ENCODE results near the gene RNF187.
A peak's percentile ranks its signal among the peaks of the same experiment; 100 is the strongest.
"Not testable (repeated sequence)": the region's sequence is repeated elsewhere in the genome, so short reads cannot be mapped to it uniquely, and the experiment has no call there.

RNF187 gene

DNA sequence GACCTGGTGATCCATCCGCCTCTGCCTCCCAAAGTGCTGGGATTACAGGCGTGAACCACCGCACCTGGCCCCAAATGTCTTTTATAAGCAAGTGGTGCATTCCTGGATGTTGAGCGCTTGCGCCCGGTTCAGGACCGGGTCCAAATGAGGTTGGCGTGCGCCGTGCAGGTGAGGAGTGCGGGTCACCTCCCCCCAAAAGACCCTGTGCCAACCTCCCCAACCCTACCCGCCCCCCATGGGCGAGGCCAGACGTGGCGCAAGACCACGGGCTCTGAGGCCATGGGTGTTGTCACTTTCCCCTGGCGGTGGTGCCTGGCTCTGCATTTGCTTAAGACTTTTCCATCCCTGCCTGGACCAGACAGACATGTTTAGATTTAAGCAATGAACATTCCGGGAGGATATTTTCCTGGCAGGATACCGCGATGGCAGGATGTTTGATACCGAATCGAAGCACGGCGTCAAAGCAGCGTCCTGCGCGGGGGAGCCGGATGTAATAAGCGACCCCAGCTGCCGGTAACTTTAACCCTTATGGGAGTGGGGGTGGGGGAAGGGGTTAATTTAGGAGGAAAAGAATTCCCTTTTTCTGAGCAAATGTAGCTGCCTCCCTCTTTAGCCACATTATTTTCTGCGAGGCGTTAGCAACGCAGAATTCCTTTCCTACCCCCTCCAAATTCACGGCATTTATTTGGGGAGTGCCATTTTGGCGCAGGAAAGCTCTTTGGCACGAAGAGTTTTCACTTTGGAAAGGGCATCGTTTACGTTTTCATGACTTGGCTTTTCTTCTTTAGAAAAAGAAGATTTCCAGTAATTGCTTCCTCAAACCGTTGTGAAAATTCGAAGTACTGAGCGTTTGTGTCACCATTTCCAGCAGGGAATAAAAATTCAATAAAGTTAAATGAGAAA lies 27.8 kb upstream of the RNF187 start:
- DNase-seq (ENCODE audit: low read depth in 2 of 2): no peak

DNA sequence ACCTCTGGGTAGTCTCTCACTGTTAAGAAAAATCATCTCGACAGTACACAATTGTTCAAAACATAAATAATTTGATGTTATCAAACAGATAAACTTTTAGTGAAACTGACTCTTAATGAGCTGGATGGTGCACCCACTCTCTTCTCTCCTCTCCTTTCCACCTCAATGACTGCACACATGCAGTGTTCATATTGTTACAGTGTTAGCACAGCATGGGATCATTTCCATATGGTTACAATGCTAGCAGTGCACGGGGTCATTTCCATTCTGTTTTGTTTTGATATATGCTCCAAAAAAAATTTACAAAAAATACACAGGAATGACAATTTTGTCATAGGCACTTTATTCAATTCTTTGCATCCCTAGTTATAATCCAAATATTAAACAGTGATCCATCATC lies 26.4 kb upstream of the RNF187 start:
- no peak for DNase-seq (ENCODE audit: low read depth in 2 of 2)

DNA sequence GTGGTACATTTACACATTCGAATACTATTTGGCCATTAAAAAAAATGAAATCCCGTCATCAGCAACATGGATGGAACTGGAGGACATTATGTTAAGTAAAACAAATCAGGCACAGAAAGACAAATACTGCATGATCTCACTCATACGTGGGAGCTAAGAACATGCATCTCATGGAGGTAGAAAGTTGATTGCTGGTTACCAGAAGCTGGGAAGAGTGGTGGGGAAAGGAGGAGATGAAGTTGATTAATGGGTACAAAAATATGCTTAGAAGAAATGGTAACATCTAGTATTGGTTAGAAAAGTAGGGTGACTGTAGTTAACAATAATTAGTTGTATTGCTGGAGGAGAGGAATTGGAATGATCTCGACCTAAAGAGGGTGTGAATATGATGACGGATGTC lies 24.6 kb upstream of the RNF187 start:
- DNase-seq (ENCODE audit: low read depth in 2 of 2): no peak

DNA sequence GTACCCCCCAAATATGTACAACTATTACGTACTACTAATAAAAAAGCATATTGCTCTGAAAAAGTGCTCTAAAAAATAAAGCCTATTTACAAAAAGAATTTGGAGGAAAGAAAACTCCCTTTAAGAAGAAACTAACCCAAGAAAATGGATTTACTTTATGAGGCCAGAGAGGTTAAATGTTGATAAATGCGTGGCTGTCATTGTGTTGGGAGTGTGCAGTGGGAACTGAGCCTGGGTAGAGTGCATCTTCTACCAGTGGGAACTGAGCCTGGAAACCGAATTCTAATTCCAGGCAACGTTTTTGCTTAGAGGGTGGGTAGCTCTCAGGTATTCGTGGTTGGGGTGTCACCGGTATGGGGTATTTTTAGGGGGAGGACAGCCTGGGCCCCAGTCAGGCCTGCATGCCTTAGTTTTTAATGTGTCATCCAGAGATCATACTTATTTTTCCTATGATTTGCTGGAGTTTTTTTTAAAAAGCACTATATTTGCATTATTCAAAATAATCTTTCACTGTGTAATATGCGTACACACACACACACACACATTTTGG lies 24.1 kb upstream of the RNF187 start:
- DNase-seq (ENCODE audit: low read depth in 2 of 2): no peak

DNA sequence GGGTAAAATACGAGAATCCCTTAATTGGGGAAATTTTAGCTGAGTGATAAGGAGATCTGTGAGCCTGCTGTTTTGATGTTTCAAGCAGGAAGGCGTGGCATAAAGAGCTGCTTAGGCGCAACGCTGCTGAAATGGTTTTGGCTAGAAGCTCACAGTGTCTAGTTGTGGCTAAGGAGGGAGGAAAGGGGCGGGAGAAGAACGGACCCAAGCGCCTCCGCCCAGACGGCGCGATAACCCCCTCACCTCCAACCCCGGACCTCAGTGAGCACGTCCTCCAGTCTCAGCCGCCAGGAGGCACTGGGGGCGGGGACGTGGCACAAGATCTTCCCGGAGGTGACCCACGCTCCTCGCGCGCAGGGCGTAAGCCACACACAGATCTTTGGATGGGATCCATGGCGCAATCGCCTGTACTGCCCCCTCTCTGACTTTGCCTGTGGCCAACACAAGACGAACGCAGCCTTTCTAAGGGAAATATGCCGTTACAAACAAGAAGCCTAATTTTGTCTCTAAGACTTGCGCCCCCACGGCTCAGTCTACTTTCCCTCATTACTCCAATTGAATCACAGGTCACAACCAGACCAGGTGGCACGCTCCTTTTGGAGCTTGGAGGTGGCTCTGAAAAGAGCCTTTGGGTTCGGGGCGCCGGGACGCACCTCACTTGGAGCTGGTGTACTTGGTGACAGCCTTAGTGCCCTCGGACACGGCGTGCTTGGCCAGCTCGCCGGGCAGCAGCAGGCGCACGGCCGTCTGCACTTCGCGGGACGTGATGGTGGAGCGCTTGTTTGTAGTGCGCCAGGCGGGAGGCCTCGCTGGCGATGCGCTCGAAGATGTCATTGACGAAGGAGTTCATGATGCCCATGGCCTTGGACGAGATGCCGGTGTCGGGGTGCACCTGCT lies 23.4 kb upstream of the RNF187 start:
- no peak for DNase-seq (ENCODE audit: low read depth in 2 of 2)

DNA sequence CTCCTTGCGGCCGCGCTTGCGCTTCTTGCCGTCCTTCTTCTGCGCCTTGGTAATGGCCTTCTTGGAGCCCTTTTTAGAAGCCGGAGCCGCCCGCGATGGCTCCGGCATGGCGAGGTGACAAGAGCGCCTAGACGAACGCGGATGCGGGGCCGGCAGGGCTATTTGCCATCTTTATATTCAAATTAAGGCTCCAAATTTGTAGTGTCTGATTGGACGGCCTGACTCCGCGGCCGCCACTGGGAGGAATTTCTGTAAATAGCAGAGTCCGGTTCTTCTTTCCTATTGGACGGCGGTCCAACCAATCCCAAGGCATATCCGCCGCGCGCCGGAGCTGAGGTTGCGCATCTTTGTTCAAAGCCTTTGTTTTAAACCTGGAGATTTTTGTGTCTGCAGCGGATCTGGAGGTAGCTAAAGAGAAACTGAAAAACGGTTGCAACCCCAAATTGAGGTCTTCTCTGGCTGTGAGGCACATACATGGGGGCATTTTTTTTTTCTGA lies 22.6 kb upstream of the RNF187 start:
- DNase-seq (ENCODE audit: low read depth in 2 of 2): peak; percentile 69 to 73

DNA sequence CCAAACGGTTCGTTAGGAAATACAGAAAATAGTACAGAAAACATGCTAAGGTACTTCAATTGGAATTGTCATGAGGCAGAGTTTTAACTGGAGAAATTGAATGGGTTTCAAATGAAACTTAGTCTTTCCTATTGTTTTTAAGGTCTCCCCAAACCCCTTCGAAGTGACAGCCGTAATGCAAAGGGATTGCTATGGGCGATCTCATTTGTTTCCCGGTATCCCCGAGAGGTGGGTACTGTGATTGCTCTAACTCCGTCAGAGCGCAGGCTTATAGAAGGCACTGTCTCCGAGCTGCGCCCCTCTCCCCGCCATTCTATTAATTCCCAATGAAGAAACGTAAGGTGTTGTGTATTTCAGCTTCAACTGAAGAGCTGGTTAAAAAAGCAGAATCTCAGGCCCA lies 22.0 kb upstream of the RNF187 start:
- no peak for DNase-seq (ENCODE audit: low read depth in 2 of 2)

DNA sequence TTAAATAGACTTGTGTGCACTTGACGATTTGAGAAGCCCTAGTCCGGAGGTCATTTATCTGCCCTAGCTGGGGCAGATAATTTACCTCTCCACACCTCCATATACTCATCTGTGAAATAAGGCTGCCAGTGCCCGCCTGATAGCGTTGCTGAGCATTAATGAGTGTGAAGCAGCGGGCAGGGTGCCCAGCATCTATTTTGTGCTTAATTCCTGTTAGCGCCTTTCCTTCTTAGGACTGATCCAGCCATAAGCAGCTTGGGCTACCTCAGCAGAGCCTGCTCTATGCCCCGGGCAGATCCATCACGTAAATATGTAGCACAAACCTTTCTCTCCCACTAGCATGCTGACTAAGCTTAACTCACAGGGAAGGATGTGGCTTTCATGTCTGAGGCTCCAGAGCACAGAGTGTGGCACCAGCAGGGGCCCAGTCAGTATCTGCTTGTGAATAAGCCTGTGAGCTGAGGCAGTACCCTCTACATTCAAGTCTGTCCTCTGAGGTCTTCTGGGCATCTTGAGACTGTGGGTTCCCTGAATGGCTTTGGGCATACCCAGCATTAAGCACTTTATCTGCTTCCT lies 21.5 kb upstream of the RNF187 start:
- DNase-seq (ENCODE audit: low read depth in 2 of 2): no peak

DNA sequence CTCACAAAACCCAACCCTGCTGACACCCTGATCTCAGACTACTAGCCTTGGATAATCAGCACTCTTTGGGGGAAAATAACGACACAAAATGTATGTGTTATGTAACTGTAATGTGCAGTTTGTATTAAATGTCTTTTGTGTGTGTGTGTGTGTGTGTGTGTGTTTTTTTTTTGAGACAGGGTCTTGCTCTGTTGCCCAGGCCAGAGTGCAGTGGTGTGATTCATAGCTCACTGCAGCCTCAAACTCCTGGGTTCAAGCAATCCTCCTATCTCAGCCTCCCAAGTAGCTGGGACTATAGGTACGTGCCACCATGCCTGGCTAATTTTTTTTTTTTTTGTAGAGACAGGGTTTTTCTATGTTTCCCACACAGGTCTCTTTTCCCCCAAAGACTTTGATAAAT lies 19.0 kb upstream of the RNF187 start:
- not testable (repeated sequence) for DNase-seq (ENCODE audit: low read depth in 2 of 2)

DNA sequence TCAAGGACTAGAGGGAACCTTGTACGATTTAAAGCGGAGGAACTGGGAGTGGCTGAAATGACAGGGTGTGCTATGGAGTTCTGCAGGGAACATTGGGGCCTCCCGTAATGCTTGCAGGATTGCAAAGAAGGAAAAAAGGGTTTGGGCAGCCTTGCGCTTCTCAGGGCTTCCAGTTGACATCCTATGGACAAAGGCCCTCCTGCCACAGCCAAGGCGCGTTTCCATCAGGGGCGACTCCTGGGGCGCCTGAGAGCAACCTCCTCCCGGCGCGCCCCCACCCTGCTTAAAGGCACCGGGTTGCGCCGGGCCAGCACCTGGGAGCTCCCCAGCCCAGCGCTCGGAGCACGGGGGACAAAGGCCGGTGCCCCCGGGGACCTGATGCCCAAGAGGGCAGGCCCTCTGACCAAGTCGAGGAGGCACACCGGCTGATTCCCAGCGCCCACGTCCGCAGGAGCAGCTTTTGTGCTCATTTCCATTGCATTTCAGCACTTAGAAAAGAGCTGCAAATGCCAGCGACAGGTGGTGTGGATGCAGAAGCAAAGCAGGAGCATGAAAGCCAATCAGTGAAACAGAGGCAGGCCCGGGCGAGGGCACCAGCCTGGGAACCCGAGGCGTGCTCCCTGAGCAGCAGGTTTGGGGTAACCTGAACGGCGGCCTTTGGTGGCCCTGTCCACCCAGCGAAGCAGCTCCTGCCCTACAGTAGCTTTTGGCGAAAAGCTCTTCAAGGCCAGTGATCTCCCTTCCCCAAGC lies 17.6 kb upstream of the RNF187 start:
- DNase-seq (ENCODE audit: low read depth in 2 of 2): no peak

DNA sequence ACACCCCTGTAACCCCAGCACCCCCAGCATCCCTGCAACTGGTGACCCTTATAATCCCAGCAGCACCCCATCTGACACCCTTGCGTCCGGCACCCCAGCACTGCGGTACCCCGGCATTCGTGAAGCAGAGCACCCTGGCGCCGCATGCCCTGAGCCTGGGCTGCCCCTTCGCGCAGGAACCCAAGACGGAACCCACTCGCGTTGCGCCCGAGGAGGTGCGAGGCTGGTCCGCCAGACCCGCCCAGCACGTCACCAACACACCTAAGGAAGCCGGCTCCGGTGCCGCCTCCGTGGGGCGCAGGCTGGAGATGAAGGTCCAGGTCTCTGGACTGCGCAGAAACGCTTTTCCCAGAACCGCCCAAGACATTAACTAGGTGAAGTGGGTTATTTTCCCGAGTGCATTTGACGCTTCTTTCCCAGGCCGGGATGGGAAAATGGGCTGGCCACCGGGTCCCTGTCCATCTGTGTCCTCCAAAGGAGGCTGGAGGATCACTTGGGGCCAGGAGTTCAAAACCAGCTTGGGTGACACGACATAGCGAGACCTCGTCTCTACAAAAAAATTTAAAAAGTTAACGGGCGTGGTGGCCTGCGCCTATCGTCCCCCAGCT lies 15.9 kb upstream of the RNF187 start:
- no peak for DNase-seq (ENCODE audit: low read depth in 2 of 2)

DNA sequence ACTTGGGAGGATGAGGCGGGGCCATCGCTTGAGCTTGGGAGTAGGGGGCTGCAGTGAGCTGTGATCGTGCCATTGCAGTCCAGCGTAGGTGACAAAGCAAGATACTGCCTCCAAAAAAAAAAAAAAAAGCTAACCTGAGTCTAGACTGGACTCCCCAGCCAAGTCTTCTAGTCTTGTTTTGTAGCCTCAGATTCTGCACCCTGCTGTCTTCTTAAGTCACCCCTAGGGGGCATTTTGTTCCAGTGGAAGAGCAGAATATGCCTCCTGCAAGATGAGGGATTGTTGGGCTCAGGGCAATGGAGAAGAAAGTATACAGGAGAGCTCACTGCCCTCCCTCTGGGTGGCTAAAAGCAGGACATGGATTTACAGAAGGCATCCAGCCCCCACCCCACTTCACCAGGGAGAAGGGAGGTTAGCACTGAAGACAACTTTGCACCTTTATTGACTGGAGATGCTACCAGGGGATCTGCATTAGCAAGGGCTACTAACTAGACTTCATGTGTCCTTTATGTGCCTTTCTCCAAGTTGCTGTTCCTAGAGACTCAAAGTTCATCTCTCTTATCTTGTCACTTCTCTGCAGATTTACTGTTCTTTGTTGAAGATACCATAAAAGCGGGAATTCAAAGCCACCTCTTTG lies 15.3 kb upstream of the RNF187 start:
- no peak for DNase-seq (ENCODE audit: low read depth in 2 of 2)

DNA sequence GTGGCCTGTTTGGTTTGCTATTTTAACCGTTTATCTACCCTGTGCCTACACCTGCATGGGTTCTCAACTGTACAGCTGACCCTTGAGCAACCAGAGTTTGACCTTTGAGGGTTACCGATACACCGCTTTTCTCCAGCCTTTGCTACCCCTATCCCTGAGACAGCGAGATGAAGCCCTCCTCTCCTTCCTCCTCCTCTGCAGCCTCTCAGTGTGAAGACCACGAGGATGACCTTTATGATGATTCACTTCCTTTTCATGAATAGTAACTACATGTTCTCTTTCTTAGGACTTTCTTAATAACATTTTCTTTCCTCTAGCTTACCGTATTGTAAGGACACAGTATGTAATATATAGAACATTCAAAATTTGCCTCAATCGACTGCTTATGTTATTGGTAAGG lies 14.5 kb upstream of the RNF187 start:
- no peak for DNase-seq (ENCODE audit: low read depth in 2 of 2)

DNA sequence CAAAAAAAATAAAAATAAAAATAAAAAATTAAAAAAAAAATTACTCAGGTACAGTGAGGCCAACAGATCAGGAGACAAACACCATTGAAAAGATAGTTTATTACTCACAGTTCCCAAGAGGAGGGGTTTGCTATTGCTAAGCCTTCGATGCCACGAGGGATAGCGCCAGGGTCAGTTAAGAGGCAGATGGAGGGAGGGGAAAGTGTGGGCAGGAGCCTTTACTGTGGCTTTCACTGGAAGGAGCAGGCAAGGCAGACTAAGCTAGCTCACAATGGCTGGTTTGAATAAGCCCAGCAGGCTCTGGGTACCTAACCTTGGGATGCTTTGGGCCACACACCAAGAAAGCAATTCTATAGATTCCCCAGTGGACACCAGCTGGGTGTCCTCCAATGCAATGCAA lies 12.7 kb upstream of the RNF187 start:
- no peak for DNase-seq (ENCODE audit: low read depth in 2 of 2)

DNA sequence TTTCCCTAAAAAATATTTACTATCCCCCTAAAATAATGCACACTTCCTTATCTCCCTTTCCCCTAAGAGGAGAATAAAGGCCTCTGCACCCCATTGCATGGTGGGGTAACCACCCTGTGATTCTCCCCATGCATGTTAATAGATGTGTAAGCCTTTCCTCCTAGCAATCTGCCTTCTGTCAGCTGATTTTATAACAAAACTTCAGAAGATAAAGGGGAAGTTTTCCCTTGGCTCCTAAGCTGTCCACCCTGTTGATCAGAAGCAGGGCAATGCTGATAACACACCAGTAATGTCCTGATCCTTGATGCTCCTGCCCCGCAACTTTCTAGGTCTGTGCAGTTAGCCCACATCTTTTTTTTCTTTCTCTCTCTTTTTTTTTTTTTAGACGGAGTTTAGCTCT lies 11.4 kb upstream of the RNF187 start:
- DNase-seq (ENCODE audit: low read depth in 2 of 2): no peak

DNA sequence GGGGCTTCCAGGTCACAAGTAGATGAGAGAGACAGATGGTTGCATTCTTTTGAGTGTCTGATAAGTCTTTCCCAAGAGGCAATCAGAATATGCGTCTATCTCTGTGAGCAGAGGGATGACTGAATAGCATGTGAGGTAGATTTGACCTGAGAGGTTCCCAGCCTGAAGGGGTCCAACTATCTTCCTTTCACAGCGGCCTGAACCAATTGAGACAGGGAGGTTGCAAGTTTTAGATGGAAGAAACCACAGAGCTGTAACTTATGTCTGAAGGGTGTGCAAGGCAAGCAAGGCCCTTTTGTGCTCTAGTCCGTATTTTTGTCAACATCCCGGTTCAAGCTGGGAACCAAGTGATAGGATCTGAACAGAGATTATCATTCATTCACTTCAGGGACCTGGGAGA lies 9.9 kb upstream of the RNF187 start:
- DNase-seq (ENCODE audit: low read depth in 2 of 2): no peak

DNA sequence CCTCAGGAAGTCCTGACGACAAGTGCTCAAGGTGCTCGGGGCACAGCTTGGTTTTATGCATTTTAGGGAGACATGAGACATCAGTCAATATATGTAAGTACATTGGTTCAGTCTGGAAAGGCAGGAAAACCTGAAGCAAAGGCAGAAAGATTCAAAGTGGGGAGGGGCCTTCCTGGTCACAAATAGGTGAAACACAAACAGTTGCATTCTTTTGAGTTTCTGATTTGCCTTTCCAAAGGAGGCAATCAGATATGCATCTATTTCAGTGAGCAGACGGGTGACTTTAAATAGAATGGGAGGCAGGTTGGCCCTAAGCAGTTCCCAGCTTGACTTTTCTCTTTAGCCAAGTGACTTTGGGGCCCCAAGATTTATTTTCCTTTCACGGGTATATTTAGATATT lies 8.9 kb upstream of the RNF187 start:
- DNase-seq (ENCODE audit: low read depth in 2 of 2): no peak

DNA sequence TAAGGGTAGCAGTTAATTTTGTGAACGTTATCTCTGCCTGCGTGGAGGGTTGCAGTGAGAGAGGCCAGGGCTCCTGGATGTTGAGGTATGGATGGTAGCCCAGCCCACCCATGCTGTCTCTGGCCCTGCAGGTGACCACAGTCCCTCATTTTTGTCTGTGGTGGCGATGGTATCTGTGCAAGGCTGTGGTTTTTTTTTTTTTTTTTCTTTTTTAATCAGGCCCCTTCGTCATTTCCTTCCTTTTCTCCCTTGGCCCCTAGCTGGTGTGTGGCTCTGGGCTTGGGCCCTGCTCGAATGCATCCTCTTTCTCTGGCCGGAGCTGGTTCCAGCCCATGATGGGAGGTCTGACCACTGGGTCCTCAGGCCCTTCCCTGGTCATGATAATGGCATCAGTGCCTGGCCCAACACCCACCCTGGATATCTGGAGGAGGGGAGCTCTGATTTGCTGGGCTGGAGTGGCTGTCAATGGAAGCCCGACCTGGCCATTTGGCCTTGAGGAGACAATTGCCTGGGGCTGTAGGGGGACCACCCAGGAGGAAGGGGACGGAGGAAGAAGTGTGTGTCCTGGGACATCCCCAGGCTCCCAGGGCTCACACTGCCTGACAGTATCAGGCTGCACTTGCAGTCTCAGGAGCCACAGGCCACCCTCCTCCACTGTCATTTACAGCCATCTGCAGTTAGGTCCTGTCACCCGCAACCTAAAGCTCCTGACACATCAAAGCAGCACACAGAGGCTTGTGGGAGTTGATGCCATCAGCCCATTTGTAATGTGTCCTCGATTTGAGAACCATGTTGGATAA lies 8.1 kb upstream of the RNF187 start:
- DNase-seq (ENCODE audit: low read depth in 2 of 2): no peak

DNA sequence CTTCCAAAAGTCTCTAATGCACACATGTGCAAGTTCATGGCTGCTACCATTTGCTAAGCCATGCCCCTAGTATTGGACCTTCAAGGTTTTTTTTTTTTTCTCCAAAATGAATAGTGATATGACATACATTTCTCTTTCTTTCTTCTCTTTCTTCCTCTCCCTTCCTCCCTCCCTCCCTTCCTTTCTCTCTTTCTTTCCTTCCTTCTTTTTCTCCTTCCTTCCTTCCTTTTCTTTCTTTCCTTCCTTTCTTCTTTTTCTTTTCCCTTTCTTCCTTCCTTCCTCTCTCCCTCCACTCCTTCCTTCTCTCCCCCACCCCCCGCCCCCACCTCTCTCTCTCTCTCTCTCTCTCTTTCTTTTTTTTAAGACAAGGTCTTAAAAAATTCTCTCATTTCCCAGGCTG lies 3.4 kb upstream of the RNF187 start:
- DNase-seq (ENCODE audit: low read depth in 2 of 2): no peak
